GM19238 (cell line): ENCODE data around the gene S100A13.
"Not testable (repeated sequence)": the region's sequence is repeated elsewhere in the genome, so short reads cannot be mapped to it uniquely, and the experiment has no call there.

Experiments
- DNase-seq: peaks from one replicate; pipeline ENCODE4 v3.0.0; 2011; ENCODE audit warnings: low spot score; ENCODE audit not compliant: insufficient read length

Gene S100A13

GRCh38 chr1:153608089-153608682 is 19.1 kb downstream of the S100A13 start:
- DNase-seq, result no peak

- no peak for DNase-seq
Measured at GRCh38 chr1:153607381-153607780, 19.9 kb downstream of the S100A13 start.

- DNase-seq, result no peak
Measured at GRCh38 chr1:153606194-153606593, 21.1 kb downstream of the S100A13 start.

- DNase-seq, result no peak
Measured at GRCh38 chr1:153602749-153603148, 24.6 kb downstream of the S100A13 start.

GRCh38 chr1:153599847-153600246 is 27.5 kb downstream of the S100A13 start:
- no peak for DNase-seq

DNA sequence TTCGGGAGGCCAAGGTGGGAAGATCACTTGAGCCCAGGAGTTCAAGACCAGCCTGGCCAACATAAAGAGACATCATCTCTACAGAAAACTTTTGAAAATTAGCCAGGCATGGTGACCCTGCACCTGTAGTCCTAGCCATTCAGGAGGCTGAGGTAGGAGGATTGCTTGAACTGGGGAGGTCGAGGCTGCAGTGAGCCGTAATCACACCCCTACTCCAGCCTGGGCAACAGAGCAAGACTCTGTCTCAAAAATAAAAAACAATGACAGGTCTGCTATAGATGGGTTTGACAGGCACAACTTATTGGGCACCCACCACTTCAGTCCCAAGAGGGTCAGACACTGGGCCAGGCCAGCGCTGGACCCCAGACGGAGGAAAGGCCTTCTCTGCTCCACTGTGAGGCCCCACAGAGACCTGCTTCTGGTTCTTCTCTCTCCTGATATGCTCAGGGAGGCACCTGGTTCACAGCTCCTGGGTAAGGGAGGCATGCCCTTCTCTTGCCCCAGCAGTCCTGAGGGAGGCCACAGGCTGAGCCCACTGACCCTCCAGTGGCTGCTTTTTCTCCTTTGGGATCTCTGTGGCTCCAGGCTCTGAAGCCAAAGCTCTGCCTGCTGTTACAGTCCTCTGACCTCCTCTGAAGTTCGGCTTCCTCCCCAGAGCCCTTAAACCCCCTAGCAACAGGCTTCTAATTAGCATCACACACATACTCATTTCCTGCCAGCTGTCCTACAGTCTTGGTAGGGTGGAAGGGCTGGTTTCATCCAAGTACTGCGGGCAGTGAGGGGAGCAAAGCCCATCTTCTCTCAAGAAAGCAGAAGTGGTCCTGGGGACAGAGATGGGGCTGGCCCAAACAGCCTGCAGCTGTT is 28.8 kb downstream of the S100A13 start:
- peak; percentile 88 for DNase-seq

DNA sequence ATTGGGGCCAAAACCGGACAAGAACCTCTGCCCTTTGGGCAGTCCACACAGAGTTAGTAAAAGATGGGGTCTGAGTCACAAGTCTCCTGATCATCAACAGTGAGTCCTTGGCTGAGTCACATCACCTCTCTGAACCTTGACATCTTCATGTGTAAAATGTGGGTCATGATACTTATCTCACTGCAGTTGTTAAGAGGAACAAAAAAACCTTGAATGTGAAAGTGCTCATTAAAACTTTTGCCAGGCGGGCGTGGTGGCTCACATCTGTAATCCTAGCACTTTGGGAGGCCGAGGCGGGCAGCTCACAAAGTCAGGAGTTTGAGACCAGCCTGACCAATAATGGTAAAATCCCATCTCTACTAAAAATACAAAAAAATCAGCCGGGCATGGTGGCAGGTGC is 30.1 kb downstream of the S100A13 start:
- no peak for DNase-seq

DNA sequence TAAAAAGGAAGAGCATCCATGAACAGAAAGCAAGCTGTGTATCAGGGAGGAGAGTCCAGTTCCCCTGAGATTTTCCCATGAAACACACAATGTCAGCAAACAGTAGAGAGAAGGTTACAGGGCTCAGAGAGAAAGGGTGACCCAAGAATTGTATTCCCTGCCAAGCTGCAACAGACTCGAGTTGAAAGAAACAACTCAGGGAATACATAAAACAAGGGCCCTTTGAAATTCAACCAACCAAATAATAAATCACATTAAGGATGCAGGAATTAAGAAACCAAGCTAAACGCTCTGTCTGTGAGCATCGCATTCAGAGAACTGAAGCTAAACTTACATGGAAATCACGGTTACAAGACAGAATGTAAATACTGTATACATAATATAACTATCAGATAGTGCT is 34.6 kb downstream of the S100A13 start:
- DNase-seq, result no peak

DNA sequence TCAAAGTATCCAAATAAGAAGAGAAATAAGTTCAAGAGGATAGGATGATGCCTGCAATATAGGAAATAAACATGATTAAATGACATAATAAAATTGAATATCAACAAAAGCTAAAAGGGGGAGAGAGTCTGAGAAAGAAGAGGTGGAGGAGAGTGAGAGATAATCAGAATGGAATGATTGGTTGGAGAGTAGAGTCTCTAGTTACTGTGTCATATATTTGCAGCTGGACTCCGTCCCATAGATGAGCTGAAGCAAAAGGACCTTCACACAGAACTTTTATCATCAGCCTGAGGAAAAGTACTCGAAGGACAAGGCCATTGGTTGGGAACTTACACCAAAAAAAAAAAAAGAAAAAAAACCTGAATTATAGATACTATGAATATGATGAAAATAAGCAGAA is 38.8 kb downstream of the S100A13 start:
- DNase-seq, result no peak

GRCh38 chr1:153588033-153588432 is 39.3 kb downstream of the S100A13 start:
- not testable (repeated sequence) for DNase-seq

- DNase-seq, result no peak
Measured at GRCh38 chr1:153587314-153587713, 40.0 kb downstream of the S100A13 start.

GRCh38 chr1:153586347-153586746 is 41.0 kb downstream of the S100A13 start:
- DNase-seq, result no peak

GRCh38 chr1:153585006-153585405 is 42.3 kb downstream of the S100A13 start:
- DNase-seq, result no peak

DNA sequence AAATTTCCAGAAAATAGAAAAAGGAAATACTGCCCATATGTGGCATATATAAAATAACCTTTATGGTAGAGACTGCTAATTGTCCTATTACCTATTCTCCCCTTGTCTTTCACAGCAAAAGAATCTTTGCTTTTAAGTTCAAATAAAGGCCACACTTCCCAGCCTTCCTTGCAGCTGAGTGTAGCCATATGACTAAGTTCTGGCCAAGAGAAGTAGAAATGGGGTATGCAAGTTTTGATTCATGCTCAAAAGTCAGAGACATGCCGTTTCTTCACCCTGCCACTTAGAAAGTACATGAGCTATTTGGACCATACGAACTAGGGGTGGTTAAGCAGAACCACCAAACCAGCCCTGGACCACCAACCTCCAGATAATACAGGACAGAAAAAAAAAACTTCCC is 43.3 kb downstream of the S100A13 start:
- no peak for DNase-seq

DNA sequence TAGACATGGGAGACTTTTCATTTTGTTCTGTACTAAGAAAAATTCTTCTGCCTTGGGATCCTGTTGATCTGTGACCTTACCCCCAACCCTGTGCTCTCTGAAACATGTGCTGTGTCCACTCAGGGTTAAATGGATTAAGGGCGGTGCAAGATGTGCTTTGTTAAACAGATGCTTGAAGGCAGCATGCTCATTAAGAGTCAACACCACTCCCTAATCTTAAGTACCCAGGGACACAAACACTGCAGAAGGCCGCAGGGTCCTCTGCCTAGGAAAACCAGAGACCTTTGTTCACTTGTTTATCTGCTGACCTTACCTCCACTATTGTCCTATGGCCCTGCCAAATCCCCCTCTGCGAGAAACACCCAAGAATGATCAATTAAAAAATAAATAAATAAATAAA is 43.8 kb downstream of the S100A13 start:
- DNase-seq, result not testable (repeated sequence)

DNA sequence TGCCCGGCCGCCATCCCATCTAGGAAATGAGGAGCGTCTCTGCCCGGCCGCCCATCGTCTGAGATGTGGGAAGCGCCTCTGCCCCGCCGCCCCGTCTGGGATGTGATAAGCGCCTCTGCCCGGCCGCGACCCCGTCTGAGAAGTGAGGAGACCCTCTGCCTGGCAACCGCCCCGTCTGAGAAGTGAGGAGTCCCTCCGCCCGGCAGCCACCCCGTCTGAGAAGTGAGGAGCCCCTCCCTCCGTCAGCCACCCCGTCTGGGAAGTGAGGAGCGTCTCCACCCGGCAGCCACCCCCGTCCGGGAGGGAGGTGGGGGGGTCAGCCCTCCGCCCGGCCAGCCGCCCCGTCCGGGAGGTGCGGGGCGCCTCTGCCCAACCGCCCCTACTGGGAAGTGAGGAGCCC is 44.5 kb downstream of the S100A13 start:
- DNase-seq, result not testable (repeated sequence)

DNA sequence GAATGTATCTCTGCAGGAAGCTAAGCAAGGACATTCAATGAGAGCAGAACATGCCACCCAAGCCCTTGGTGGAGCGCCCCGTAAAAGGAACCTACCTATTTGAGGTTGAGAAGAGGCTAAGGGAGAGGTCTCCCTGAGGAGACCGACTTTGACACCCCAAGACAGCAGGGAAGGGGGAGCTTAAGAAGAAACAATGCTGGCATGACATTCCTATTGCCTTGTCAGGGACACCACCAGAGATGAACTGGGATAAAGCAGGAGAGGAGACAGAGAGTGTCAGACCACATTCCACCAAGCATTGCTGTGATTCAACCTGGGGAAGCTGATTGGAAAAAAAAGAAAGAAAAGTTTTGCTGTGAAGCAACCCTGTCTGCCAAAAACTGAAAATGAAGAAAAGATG is 48.4 kb downstream of the S100A13 start:
- no peak for DNase-seq

- DNase-seq, result no peak
Measured at GRCh38 chr1:153578490-153578889, 48.8 kb downstream of the S100A13 start.

GRCh38 chr1:153577624-153578051 is 49.7 kb downstream of the S100A13 start:
- no peak for DNase-seq

DNA sequence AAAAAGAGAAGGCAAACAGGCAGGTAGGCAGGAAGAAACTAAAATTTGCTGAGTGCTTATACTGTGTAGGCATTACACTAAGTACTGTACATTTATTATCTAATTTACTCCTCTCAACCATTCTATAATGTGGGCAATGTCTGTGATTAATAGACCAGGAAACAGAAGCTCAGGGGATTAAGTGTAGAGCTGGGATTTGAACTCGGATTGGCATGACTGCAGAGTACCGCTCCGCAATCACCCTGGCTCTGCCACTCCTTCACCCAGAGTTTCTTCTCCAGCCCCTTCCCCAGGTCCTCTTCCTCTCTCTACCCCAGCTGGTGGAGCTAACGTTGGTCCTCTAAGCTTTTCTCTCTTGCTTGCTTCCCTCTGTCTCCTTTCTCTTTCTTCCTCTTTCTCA is 50.2 kb downstream of the S100A13 start:
- DNase-seq, result no peak

GRCh38 chr1:153575497-153575896 is 51.8 kb downstream of the S100A13 start:
- not testable (repeated sequence) for DNase-seq

- not testable (repeated sequence) for DNase-seq
Measured at GRCh38 chr1:153575081-153575491, 52.2 kb downstream of the S100A13 start.

DNA sequence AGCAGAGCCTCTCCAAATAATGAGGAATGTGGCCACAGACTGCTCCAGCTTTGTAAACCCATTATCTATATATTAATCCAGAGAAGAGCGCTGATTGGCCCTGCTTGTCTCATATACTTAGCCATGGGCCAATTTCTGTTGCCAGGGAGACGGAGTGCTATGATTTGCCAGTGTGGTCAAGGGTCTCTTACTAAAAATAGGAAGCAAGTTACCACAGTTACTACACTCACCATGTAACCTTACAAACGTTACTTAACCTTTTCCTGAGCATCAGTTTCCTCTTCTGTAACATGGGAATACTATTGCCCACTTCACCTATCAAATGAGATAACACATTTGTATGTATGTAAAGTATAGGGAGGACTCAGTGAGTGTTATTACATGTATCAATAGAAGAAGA is 54.0 kb downstream of the S100A13 start:
- no peak for DNase-seq
